Lung (tissue), 12 donors: ENCODE results near the gene NEAT1. TPM values are rescaled to one million over a fixed set of nuclear protein-coding genes. Genes with fewer than 3 reads are reported as not detected.
A peak's percentile ranks its signal among the peaks of the same experiment; 100 is the strongest.

Experiments
- ATAC-seq: fragments of 200-7000 bp; cut with Tn5 transposase; one replicate; pipeline ENCODE4 v1.9.1; 2020; ENCODE audit warnings: moderate number of reproducible peaks; ENCODE audit not compliant: insufficient read depth, low FRiP score
- DNase-seq, 3 donors: peaks; one replicate each; pipeline ENCODE4 v3.0.0-alpha.2; 2013 to 2017
- H3K27ac ChIP-seq, 2 donors: one replicate each; pipeline ENCODE4 v1.5.1; 2013; ENCODE audit warnings: mild to moderate bottlenecking in 2 of 2, moderate library complexity in 2 of 2, control low read depth in 1 of 2, inconsistent platforms in 1 of 2, low read depth in 1 of 2, low read length in 1 of 2
- H3K27me3 ChIP-seq, 3 donors: one replicate each; pipeline ENCODE4 v1.5.1; 2013; ENCODE audit warnings: low read length in 2 of 3; ENCODE audit not compliant: control insufficient read depth in 3 of 3, insufficient read depth in 3 of 3
- H3K36me3 ChIP-seq, 4 donors: one replicate each; pipeline ENCODE4 v1.5.1; 2013; ENCODE audit warnings: low read length in 4 of 4, mild to moderate bottlenecking in 1 of 4, moderate library complexity in 1 of 4; ENCODE audit not compliant: control insufficient read depth in 4 of 4, insufficient read depth in 4 of 4
- H3K4me1 ChIP-seq, 5 donors: one replicate each; pipeline ENCODE4 v1.5.1; 2013; ENCODE audit warnings: low read length in 5 of 5, mild to moderate bottlenecking in 2 of 5, moderate library complexity in 1 of 5; ENCODE audit not compliant: control insufficient read depth in 5 of 5, insufficient read depth in 5 of 5
- H3K4me3 ChIP-seq: one replicate; pipeline ENCODE4 v1.5.1; 2013; ENCODE audit warnings: mild to moderate bottlenecking, control low read depth, moderate library complexity
- H3K9ac ChIP-seq, 2 donors: one replicate each; pipeline ENCODE4 v1.5.1; 2013; ENCODE audit warnings: low read length in 2 of 2, control low read depth in 1 of 2; ENCODE audit not compliant: insufficient read depth in 1 of 2
- H3K9me3 ChIP-seq, 4 donors: one replicate each; pipeline ENCODE4 v1.5.1; 2013; ENCODE audit warnings: low read length in 3 of 4, mild to moderate bottlenecking in 1 of 4, moderate library complexity in 1 of 4; ENCODE audit not compliant: control insufficient read depth in 4 of 4, insufficient read depth in 3 of 4
- CTCF ChIP-seq: IDR thresholded peaks from 2 replicates; pipeline ENCODE4 v1.5.1; 2012; ENCODE audit warnings: mild to moderate bottlenecking; ENCODE audit errors: control extremely low read depth, extremely low read depth
- WGBS, 2 donors: extraction: QIAGEN DNeasy Blood & Tissue Kit; methylation state at CpG; one replicate each; pipeline ENCODE4 v1.1.7; 2013; 5-methylcytosine and 5-hydroxymethylcytosine counted together
- polyA plus RNA-seq, 2 donors: library from polyadenylated mRNA; stranded (reverse); fragments of 200-250 nt; gene quantifications; one replicate each; pipeline ENCODE4 v1.2.1, GENCODE V29; 2013
- total RNA-seq, 2 donors: library from RNA; depleted of rRNA in 1 of 2; stranded (reverse); fragments of >200 nt in 1 of 2; gene quantifications; one replicate each; pipeline ENCODE4 v1.2.1, GENCODE V29; 2014 to 2021
- donor health status: control.
- donor health status: control.
- donor health status: Bipolar disorder and iron deficiency.
- donor health status: healthy.
- donor health status: DM: yes; HTN: yes; CAD: no.

The NEAT1 gene
- total and polyA plus RNA-seq, 4 donors, result 481 to 1,176 (median 715) TPM

- peak overlapping the region; percentile 99 to 100 for H3K27ac ChIP-seq
- peak overlapping the region; percentile 59 for H3K4me3 ChIP-seq
- no peaks in the 10 kb centered on the region for H3K27me3 ChIP-seq
- H3K9ac ChIP-seq, result peak overlapping the region; percentile 94
- no peaks in the 10 kb centered on the region for H3K36me3 ChIP-seq
- no peak for TF ChIP-seq CTCF
- ATAC-seq, result peak; percentile 88
- H3K4me1 ChIP-seq, result peaks cover 3 to 33% (median 11%) of the 10 kb centered on the region in 5 donors
- DNase-seq, result peak; percentile 95 to 97 (median 96)
- H3K9me3 ChIP-seq, result no peaks in the 10 kb centered on the region
- 0 to 1% methylated on average over 50 to 60 of the region's 60 CpGs for WGBS, 2 donors
Observed at GRCh38 chr11:65477149-65477965, 54.8 kb downstream of the NEAT1 start.

GRCh38 chr11:65478388-65479183 is 56.0 kb downstream of the NEAT1 start:
- H3K4me1 ChIP-seq, result peaks cover 0 to 33% (median 11%) of the 10 kb centered on the region in 5 donors
- no peak for TF ChIP-seq CTCF
- peak; percentile 67 to 84 (median 74) for DNase-seq
- H3K36me3 ChIP-seq, result no peaks in the 10 kb centered on the region
- H3K9me3 ChIP-seq, result no peaks in the 10 kb centered on the region
- H3K4me3 ChIP-seq, result no peak overlapping the region
- H3K9ac ChIP-seq, result peak overlapping the region; percentile 52 to 90
- H3K27me3 ChIP-seq, result no peaks in the 10 kb centered on the region
- ATAC-seq, result no peak
- peak overlapping the region; percentile 94 to 99 for H3K27ac ChIP-seq
- 68 to 87% methylated on average over 33 of the region's 33 CpGs for WGBS, 2 donors

GRCh38 chr11:65479184-65480145 is 56.9 kb downstream of the NEAT1 start:
- peaks cover 0 to 33% (median 11%) of the 10 kb centered on the region in 5 donors for H3K4me1 ChIP-seq
- WGBS, 2 donors, result 64 to 79% methylated on average over 11 of the region's 11 CpGs
- H3K36me3 ChIP-seq, result no peaks in the 10 kb centered on the region
- H3K9ac ChIP-seq, result peak overlapping the region; percentile 52 to 90
- peak; percentile 14 for TF ChIP-seq CTCF
- H3K27ac ChIP-seq, result peak overlapping the region; percentile 94 to 99
- peak; percentile 79 to 96 (median 93) for DNase-seq
- peak; percentile 9 for ATAC-seq
- no peaks in the 10 kb centered on the region for H3K27me3 ChIP-seq
- H3K9me3 ChIP-seq, result no peaks in the 10 kb centered on the region
- no peak overlapping the region for H3K4me3 ChIP-seq
